ENCODE results near the gene RAB4B.

GRCh38 chr19:40745402-40745780 lies 32.7 kb upstream of the RAB4B start:
- TF ChIP-seq POLR2AphosphoS5 (IDR thresholded peaks at IDR 0.05; ENCODE audit: low read depth, low read length) (no peak), SIN3A (IDR thresholded peaks at IDR 0.05; ENCODE audit: borderline replicate concordance, insufficient read depth, low read length) (no peak)
